GM18873 (cell line): ENCODE data around the gene NRXN2.

ENCODE experiments used
- ATAC-seq: cut with Tn5 transposase; IDR thresholded peaks from one replicate; pipeline ENCODE4 v1.9.1; 2021; ENCODE audit warnings: mild to moderate bottlenecking, moderate library complexity, moderate number of reproducible peaks; ENCODE audit not compliant: unreplicated experiment, low FRiP score

Gene NRXN2

GRCh38 chr11:64723117-64723906, at the start of gene NRXN2:
TSS of gene NRXN2 (minus strand) at chr11:64723197. CDS start at chr11:64713699, 9,498 bp downstream.
- ATAC-seq: no peak

DNA sequence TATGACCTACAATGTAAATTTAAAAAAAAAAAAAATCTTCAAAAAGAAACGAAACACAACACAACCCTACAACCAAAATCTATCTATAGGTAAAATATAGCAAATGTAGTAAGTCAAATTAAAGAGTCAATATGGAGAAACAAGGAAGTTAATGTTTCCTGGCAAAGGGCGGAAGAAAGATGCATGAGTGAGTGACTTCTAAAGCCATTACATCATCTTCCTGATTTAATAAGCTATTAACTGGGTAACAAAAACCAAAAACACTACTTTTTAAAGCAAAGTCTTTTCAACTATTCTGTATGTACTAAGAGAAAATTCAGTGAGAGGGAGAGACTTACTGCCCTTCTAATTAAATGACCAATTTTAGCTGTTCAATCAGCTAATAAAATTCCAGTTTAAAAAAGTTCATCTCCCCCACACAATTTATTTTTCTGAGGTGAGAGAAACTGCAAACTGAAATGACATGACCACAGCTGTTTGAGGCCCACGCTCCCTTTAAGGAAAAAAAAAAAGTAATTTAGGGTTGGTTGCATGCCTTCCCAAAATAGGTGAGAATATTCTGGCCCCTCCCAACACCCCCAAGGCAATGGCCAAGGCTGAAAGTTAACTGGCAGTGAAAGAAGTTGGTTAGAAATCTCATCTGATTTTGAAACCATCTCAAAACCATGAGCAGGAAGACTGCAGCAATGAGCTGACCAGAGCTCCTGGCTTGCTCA, 49.5 kb upstream of the NRXN2 start:
- no peak for ATAC-seq

GRCh38 chr11:64771861-64772260, 48.9 kb upstream of the NRXN2 start:
- ATAC-seq: no peak

- no peak for ATAC-seq
Measured at GRCh38 chr11:64770120-64770519, 47.1 kb upstream of the NRXN2 start.

GRCh38 chr11:64769283-64769682, 46.3 kb upstream of the NRXN2 start:
- ATAC-seq: no peak

DNA sequence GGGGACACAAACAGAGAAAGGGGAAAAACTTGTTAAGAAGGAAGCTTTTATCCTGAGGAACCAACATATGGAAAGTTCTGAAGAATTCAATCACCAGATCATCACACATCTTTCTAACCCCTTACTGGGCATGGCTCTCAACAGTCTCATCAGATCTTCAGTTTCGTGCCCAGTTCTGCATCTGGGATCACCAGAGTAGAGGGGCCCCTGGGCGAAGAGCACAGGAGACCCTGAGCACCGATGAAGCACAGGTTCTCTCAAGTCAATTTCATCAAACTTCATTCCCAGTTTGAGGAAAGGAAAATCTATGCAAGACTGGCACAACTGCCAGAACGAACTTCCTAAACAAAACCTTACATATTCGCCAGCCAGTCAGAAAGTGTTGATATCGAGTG, 45.3 kb upstream of the NRXN2 start:
- no peak for ATAC-seq

DNA sequence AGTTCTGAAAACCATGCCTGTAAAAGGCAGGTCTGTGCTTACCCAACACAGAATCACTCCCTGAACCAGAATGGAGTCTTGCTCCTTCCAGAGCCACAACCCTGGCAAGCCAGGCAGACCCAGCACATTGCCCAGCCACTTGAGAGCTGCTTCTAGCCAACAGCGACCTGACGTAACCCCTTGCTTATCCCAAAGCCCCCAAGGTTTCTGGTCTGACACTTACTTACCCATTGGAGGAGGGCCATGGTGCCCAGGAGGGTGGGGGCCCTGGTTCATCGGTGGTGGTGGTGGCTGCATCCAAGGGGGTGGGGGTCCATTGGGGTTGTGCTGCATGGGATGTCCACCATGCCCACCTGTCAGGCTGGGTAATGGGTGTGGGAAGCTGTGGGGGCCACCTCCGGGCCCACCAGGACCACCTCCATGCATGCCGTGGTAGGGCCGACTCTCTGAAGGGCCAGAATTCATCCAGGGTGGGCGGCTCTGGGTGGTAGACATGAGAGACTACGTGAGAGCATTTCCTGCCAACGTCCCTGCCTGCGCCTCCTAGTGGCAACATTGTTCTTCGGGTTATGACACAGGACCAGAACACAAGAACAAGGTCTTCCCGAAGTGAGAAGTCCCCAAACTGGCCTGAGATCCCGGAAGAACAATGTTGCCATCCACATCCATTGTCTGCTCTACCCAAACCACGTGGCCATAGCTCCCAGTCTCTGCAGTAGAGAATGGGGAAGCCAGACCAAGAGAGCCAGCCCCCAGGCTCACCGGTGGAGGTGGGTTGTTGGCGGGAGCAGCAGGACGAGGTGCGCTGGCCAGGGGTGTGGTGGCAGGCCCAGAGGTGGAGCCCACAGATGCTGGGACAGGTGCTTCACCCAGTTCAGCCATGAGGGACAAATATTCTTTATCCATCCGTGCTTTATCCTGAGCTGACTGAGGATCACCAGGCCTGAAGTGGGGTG, 44.6 kb upstream of the NRXN2 start:
- ATAC-seq: no peak

- ATAC-seq: no peak
Measured at GRCh38 chr11:64766881-64767280, 43.9 kb upstream of the NRXN2 start.

GRCh38 chr11:64765851-64766665, 43.1 kb upstream of the NRXN2 start:
- ATAC-seq: no peak

DNA sequence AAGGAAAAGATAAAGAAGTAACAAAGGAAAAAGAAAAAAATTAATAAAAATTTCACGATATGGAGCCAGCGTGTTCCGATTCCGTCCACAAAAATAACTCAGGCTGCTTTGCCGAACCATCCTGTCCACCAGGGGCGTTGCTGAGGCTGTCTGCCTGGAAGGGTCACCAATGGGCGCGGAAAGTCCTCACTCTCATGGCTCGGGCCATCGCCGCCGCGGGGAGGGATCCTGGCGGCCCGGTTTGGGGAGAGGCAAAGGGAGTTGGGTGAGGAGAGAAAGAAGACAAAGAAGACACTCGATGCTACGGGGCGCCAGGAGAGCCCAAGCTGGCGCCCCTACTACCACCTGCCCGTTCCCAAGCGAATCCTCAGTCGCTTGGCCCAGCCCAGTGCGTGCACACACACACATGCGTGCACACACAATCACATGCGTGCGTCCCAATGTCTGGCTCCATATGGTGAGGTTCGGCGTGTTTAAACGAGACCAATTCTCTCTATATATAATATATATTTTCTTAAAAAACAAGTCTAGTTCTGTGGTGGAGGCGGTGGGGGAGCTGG, 42.4 kb upstream of the NRXN2 start:
- ATAC-seq: no peak

DNA sequence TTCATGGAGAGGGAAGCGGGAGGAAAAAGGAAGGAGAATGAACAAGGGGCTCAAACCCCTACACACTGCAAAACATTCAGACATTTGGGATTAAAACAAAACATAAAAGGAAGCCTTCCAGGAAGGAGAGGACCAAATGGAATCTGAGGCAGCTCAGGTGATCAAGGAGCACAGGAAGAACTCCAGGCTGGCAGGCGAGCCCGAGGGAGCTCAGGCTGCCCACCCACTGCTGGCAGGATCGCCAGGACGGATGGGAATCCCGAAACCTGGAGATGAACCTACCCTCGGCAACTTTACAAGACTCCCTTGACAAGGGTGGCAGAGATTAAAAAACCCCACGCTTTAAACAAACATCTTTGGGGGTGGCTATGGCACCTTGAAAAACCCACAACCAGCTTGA, 41.8 kb upstream of the NRXN2 start:
- no peak for ATAC-seq

GRCh38 chr11:64764040-64764611, 41.1 kb upstream of the NRXN2 start:
- ATAC-seq: no peak

- ATAC-seq: no peak
Measured at GRCh38 chr11:64763526-64764039, 40.6 kb upstream of the NRXN2 start.

- no peak for ATAC-seq
Measured at GRCh38 chr11:64762674-64763525, 39.9 kb upstream of the NRXN2 start.

DNA sequence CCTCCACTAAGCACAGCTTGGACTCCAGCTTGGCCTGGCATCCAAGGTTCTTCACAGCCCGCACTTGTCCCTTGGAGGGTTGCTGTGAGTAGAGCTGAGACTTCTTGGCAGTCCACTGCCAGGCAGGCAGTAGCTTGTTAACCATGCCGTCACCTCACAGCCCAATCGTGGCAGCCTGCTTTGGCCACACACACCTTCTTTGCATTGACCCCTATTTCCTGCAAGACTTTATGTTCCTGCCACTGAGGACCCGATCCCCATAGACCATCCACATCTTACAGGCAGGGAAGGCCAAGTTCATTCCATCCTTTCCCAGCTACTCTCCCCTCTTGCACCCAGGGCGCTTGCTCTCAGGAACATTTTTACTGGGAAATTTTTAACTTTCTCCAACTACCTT, 39.3 kb upstream of the NRXN2 start:
- no peak for ATAC-seq

GRCh38 chr11:64760759-64761420, 37.9 kb upstream of the NRXN2 start:
- no peak for ATAC-seq
